Measurements from ENCODE around the gene NECAP2.
"Not testable (repeated sequence)": the region's sequence is repeated elsewhere in the genome, so short reads cannot be mapped to it uniquely, and the experiment has no call there.

The NECAP2 gene

GRCh38 chr1:16462773-16463330 is 22.3 kb downstream of the NECAP2 start:
- no peak for DNase-seq

DNA sequence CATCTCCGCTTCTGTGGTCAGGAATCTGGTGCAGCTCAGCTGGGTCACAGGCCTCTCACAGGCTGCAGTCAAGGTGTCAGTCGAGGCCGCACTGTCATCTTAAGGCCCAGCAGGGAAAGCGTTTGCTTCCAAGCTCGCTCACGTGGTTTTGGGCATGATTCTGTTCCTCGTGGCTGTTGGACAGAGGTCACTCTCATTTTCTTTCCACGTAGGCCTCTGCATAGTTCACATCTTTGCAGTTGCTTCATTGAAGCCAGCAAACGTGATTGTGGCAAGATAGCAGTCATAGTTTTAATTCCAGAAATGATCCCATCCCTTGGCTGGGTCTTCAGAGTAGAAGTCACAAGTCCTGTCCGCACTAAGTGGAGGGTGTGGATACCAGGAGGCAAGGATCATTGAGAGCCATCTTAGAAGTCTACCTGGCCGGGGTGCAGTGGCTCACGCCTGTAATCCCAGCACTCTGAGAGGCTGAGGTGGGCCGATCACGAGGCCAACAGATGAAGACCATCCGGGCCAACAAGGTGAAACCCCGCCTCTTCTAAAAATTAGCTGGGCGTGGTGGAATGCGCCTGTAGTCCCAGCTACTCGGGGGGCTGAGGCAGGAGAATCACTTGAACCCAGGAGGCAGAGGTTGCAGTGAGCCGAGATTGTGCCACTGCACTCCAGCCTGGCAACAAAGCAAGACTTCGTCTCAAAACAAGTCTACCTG is 24.5 kb downstream of the NECAP2 start:
- no peak for DNase-seq

DNA sequence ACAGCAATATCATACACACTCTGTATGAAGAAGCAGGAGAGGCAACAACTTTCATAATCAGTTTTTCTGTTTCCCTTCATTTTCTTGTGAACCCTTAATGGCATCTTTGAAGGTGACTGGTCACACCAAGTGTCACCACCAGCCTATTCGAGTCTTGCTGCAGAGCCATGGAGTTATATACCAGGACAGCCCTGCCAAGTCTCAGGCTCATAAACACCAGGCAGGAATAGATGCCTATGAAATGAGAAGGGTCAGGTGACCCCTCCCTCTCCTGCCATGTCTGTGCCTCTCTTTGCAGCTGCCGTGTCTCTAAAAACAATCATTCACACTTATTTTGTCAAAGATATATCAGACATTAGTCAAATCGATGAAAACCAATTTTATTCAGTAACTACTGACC is 28.0 kb downstream of the NECAP2 start:
- no peak for DNase-seq

DNA sequence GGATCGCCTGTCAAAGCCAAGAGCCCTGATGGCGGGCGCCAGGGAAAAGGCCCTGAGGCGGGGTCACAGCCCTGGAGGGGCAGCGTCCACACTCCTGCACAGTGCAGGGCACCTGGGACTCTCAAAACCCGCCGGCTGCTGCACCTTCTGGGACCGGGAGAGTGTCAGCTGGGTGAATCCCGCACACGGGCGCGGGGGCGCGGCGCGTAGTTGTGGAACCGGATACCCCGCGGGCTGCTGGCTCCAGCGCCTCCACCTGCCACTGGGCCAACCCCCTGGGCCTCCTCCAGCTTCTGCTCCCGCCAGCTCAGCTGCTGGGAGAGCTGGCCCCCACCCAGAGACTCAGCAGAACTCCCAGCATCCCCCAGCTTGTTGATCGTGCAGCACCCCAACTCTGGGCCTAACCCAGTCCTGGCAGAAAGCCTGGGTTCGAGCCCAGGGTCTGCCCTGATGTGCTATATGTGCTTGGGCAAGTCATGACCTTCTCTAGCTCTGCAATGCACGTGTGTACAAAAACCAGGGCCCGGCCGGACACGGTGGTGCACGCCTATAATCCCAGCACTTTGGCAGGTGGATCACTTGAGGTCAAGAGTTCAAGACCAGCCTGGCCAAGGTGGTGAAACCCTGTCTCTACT is 33.8 kb downstream of the NECAP2 start:
- no peak for DNase-seq

DNA sequence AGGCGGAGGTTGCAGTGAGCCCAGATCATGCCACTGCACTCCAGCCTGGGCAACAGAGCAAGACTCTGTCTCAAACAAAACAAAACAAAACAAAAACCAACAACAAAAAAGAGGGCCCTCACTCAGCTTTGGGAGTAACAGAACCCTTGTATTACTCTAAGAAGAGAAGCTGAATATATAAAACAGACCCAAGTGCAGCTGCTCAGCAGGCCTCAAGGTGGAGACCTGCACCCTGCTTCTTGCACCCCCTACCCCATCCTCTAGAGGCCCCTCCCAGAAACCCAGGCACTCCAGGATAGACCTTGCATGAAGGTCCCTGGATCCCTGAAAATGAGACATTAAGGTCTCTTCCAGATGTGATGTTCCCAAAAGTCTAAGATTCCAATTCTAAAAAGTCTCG is 34.4 kb downstream of the NECAP2 start:
- not testable (repeated sequence) for DNase-seq

- not testable (repeated sequence) for DNase-seq
These were observed 35.5 kb downstream of the NECAP2 start for GRCh38 chr1:16475771-16476770.

DNA sequence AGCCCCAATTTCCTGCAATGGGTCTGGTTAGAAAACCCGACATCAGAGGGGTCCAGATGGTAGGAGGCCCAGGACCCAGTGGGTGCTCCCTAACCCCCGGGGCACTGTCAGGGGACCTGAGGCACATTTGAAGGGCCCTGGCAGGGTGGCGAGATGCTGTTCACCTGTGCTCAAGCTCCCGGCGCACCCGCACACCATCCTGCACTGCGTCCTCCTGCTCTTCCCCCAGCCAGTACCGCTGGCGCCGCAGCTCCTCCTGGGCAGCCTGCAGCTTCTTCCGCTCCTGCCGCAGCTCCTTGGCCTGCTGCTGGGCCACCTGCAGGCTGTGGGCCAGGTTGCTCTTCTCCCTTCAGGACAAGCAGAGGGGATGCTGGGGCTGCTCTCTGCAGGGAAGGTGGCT is 37.6 kb downstream of the NECAP2 start:
- DNase-seq: no peak

- not testable (repeated sequence) for DNase-seq
These were observed 42.6 kb downstream of the NECAP2 start for GRCh38 chr1:16483146-16483545.

- DNase-seq: not testable (repeated sequence)
These were observed 43.3 kb downstream of the NECAP2 start for GRCh38 chr1:16483639-16484500.

DNA sequence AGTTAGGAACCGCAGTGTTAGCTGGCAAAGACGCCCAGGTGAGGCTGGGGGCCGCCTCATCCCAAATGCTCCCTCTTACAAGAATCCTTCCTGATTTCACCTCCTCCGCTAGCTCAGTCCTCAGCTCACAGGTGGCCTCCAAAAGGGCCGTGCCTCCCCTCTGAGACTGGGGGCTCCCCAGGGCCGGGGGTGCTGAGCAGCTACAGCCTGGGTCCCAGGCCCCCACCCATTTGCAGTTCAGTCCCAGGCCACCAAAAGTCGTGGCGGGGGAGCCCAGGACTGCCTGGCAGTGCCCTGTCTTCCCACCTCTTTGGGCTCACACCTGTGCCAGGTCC is 43.9 kb downstream of the NECAP2 start:
- no peak for DNase-seq

GRCh38 chr1:16484931-16485330 is 44.4 kb downstream of the NECAP2 start:
- no peak for DNase-seq

- DNase-seq: not testable (repeated sequence)
These were observed 45.8 kb downstream of the NECAP2 start for GRCh38 chr1:16486316-16486715.

DNA sequence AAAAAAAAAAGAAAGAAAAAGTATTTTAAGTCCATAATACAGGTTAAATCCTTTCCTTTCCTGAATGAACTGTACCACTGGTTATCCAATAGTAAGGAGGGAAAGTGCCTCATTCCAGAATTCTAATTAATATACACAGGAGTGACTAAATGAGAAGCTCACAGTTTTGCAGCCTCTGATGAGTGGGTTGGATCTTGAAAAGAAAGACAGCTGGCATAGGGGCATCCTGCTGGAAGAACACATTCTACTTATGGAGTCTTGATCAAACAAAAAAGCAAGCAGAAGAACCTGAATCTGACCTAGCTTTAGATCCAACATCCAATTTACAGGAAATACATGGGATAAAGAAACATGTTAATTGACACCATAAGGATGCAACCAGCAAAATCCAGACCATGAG is 46.5 kb downstream of the NECAP2 start:
- DNase-seq: not testable (repeated sequence)

- not testable (repeated sequence) for DNase-seq
These were observed 48.8 kb downstream of the NECAP2 start for GRCh38 chr1:16489195-16489880.

- DNase-seq: no peak
These were observed 50.6 kb downstream of the NECAP2 start for GRCh38 chr1:16491056-16491675.

DNA sequence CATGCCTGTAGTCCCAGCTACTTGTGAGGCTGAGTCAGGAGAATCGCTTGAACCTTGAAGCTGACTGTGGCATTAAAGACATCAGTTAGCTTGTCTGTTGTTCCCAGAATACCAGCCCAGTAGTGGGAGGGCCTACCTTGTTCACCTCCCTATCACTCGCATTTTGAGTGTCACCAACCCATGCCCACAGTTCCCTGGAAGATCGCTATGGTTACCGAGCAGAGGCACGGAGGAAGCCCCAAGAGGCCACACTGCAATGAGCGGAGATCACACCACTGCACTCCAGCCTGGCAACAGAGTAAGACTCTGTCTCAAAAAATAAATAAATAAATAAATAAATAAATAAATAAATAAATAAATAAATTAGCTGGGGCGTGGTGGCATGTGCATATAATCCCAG is 52.4 kb downstream of the NECAP2 start:
- not testable (repeated sequence) for DNase-seq

DNA sequence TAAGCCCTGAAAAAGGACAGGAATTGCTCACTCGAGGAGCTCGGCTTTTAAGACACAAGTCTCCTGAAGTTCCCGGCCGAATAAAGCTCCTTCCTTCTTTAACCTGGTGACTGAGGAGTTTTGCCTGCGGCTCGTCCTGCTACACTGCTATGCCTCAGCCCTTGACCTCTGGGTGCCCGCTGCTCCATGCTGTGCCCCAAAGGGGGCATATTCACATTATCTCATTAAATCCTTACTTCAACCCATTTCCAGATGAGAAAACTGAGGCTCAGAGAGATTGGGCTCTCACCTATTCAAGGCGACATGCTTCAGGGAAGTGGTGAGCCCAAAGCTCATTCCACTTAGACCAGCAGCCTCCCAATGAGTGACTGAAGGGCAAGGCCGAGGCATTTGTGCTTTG is 53.2 kb downstream of the NECAP2 start:
- DNase-seq: not testable (repeated sequence)

DNA sequence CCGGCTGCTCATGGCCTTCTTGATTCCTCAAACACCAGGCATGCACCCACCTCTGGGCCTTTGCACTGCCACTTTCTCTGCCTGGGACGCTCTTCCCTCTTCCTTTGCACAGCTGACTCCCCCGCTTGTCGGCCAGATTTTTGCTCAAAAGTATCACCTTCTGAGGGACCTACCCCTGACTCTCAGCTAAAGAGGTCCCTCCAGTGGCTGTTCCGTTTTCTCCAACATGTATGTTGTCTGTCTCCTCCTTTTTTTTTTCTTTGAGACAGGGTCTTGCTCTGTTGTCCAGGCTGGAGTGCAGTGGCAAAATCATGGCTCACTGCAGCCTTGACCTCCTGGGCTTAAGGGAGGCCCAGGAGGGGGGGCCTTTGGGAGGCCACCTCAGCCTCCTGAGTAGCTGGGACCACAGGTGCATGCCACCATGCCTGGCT is 57.0 kb downstream of the NECAP2 start:
- not testable (repeated sequence) for DNase-seq

DNA sequence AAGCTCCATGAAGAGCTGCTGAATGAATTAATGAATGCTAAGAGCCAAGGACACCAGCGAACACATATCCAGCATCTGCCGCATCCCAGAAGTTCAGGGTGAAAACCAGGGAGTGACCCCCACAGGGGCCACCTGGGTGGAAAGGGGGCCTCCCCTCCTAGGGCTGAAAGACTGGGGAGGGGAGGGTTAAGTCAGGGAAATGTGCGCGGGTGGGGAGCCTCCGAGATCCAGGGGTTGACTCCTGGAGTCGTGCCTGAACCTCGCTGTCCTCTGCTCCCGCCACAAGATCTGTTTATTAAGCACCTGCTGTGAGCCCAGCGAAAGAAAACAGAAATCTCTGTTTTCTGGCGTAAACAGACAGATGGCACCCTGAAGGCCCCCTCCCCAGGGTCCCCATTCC is 57.5 kb downstream of the NECAP2 start:
- not testable (repeated sequence) for DNase-seq

DNA sequence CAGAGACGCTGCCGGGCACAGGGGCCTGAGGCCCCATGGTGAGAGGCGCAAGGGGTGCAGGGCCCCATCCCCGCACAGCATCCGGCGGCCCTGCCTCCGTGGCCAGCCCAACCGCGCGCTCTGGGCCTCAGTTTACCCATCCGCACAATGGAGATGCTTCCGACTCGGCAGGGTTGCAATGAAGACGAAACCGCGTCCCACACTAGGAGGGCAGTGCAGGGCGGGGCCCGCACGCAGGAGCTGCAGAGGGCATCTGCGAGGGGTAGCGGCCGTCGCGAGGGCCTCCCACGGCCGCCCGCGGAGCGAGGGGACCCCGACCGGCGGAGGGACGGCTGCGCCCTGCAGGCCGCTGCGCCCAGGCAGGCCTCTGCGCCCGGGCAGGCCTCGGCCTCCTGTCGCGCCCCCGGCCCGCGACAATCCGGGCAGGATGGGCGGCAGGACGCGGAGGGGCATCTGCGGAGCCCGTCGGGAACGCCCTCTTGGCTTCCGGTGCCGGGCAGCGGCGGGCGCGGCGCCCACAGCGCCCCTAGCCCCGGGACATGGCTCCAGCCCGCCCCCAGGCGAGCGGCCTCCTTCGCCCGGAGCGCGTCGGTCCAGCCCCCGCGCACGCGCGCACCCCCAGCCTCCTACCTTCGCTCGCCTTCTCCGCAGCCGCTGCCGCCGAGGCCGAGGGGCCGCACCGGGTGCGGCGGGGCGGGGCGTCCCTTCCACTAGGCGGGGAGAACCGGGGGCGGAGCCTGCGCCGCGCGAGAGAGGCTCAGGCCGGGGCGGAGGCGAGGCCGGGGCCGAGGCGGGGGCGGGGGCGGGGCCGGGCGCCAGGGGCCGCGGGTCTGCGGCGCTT is 58.3 kb downstream of the NECAP2 start:
- DNase-seq: peak; percentile 84
